Endothelial cell of umbilical vein (primary cell): ENCODE measurements around the gene MTA2. TPM values are rescaled to one million over a fixed set of nuclear protein-coding genes. Genes with fewer than 3 reads are reported as not detected.

Experiments
- BruUV-seq: library from RNA; stranded (reverse); fragments of 400-500 nt; replicated peaks from 2 replicates; lab custom pipeline; 2021; lab: Mats Ljungman, UMichigan
- CTCF ChIA-PET: fragments of 300-600, 350-600 bp; sonication (Branson Sonifier 250); formaldehyde crosslinking; loops from one replicate; lab custom pipeline; 2021; ENCODE audit warnings: antibody characterized with exemption, inconsistent platforms; lab: Charles Lee
- POLR2A ChIA-PET: fragments of 300-600, 350-600 bp; sonication (Branson Sonifier 250); formaldehyde crosslinking; loops from one replicate; lab custom pipeline; 2021; ENCODE audit warnings: antibody characterized with exemption, inconsistent platforms; lab: Charles Lee
- DNase-seq: peaks from one replicate; pipeline ENCODE4 v3.0.0-alpha.2; 2011; ENCODE audit warnings: low read depth, low spot score
- FAIRE-seq: peaks from 2 replicates; lab custom pipeline; 2011; peaks lifted over from hg19 to GRCh38; lab: Jason Lieb, UNC
- H2AFZ ChIP-seq: 2 replicates; pipeline ENCODE4 v1.6.0; 2012; ENCODE audit warnings: low read depth, low read length, control low read depth, inconsistent platforms
- H3K27ac ChIP-seq: 2 replicates; pipeline ENCODE4 v1.5.1; 2011; ENCODE audit warnings: low read depth, mild to moderate bottlenecking, control low read depth, low read length, moderate library complexity; ENCODE audit not compliant: insufficient read depth
- H3K27me3 ChIP-seq, 2 experiments: 2 replicates each; pipeline versions ENCODE4 v1.6.0 to v1.6.1; 2011; ENCODE audit warnings: low read length in 2 of 2, mixed read lengths in 1 of 2; ENCODE audit not compliant: control insufficient read depth in 2 of 2, insufficient read depth in 2 of 2
- H3K36me3 ChIP-seq, 2 experiments: 2 replicates in 1 of 2; 3 replicates in 1 of 2; pipeline ENCODE4 v1.5.1; 2011; ENCODE audit warnings: low read length in 2 of 2, mild to moderate bottlenecking in 1 of 2, moderate library complexity in 1 of 2; ENCODE audit not compliant: control insufficient read depth in 2 of 2, insufficient read depth in 2 of 2; ENCODE audit errors: extremely low read depth in 1 of 2
- H3K4me1 ChIP-seq: 3 replicates; pipeline ENCODE4 v1.5.1; 2011; ENCODE audit warnings: mild to moderate bottlenecking, low read length; ENCODE audit not compliant: control insufficient read depth, insufficient read depth; ENCODE audit errors: extremely low read depth
- H3K4me2 ChIP-seq: 2 replicates; pipeline ENCODE4 v1.6.1; 2011; ENCODE audit warnings: low read length, control low read depth, mixed read lengths; ENCODE audit not compliant: insufficient read depth
- H3K4me3 ChIP-seq, 3 experiments: fragments of 200-600 bp in 1 of 3; sonication (generic), shearing (Covaris generic) in 1 of 3; replicated peaks in 1 of 3; 2 replicates each; pipeline ENCODE4 v1.5.1; 2011 to 2016; ENCODE audit warnings: control low read depth in 3 of 3, low read length in 3 of 3, mild to moderate bottlenecking in 2 of 3, inconsistent platforms in 1 of 3, low read depth in 1 of 3, moderate library complexity in 1 of 3; ENCODE audit not compliant: insufficient read depth in 1 of 3
- H3K79me2 ChIP-seq: 2 replicates; pipeline ENCODE4 v1.6.0; 2012; ENCODE audit warnings: low read length, inconsistent platforms; ENCODE audit not compliant: control insufficient read depth, insufficient read depth
- H3K9ac ChIP-seq: replicated peaks from 2 replicates; pipeline ENCODE3; 2011; ENCODE audit warnings: low read length, control low read depth; ENCODE audit not compliant: insufficient read depth; ENCODE audit errors: extremely low read depth
- H3K9me1 ChIP-seq: replicated peaks from 3 replicates; pipeline ENCODE4 v1.6.0; 2011; ENCODE audit warnings: mild to moderate bottlenecking, low read length; ENCODE audit not compliant: control insufficient read depth, insufficient read depth; ENCODE audit errors: extremely low read depth
- H3K9me3 ChIP-seq: replicated peaks from 2 replicates; pipeline ENCODE4 v1.5.1; 2012; ENCODE audit warnings: low read length, inconsistent platforms; ENCODE audit not compliant: control insufficient read depth, insufficient read depth
- H4K20me1 ChIP-seq: replicated peaks from 2 replicates; pipeline ENCODE3; 2011; ENCODE audit warnings: mild to moderate bottlenecking, low read length; ENCODE audit not compliant: control insufficient read depth, insufficient read depth; ENCODE audit errors: extremely low read depth
- FOS ChIP-seq: IDR thresholded peaks from 2 replicates; pipeline ENCODE4 v1.6.1; 2011; ENCODE audit warnings: mild to moderate bottlenecking, low read length, moderate library complexity, borderline replicate concordance; ENCODE audit not compliant: insufficient read depth
- GATA2 ChIP-seq: IDR thresholded peaks from 2 replicates; pipeline ENCODE4 v1.7.0; 2011; ENCODE audit warnings: low read depth, mild to moderate bottlenecking, moderate library complexity, mixed read lengths, low read length; ENCODE audit not compliant: insufficient read length, insufficient read depth
- JUN ChIP-seq: IDR thresholded peaks from 2 replicates; pipeline ENCODE4 v1.6.1; 2011; ENCODE audit warnings: borderline replicate concordance, low read depth; ENCODE audit not compliant: insufficient read length, insufficient read depth
- POLR2A ChIP-seq: IDR thresholded peaks from 2 replicates; pipeline ENCODE4 v1.6.1; 2012; ENCODE audit warnings: low read depth, mild to moderate bottlenecking, control low read depth, low read length
- dilution Hi-C: fragments of 300-500 bp; cut with MboI; formaldehyde crosslinking; loops from one replicate; pipeline ENCODE4 v1.15.0; 2019; ENCODE audit warnings: low sequenced_read_pairs; ENCODE audit not compliant: extremely low pct_ligation_motif_present
- intact Hi-C: fragments of 100-400 bp; cut with micrococcal nuclease; formaldehyde crosslinking; loops from one replicate; pipeline ENCODE4 v1.10.0; 2022
- polyA plus RNA-seq, 4 experiments: library from polyadenylated mRNA; depleted of rRNA in 3 of 4; stranded (reverse) in 3 of 4; unstranded in 1 of 4; fragments of >200 nt; gene quantifications; 2 replicates each; pipeline versions ENCODE4 v1.2.1 to v1.2.3, GENCODE V29; 2011 to 2012; ENCODE audit warnings: missing spikeins in 1 of 4
- total RNA-seq: library from RNA; stranded (reverse); gene quantifications from 2 replicates; pipeline ENCODE4 v1.2.3, GENCODE V29; 2021

Gene MTA2
- total and polyA plus RNA-seq, 2 donors (not counting 3 experiments of a cell fraction or from before 2014, with no cell fraction given), result 40.4 to 166 TPM

DNA sequence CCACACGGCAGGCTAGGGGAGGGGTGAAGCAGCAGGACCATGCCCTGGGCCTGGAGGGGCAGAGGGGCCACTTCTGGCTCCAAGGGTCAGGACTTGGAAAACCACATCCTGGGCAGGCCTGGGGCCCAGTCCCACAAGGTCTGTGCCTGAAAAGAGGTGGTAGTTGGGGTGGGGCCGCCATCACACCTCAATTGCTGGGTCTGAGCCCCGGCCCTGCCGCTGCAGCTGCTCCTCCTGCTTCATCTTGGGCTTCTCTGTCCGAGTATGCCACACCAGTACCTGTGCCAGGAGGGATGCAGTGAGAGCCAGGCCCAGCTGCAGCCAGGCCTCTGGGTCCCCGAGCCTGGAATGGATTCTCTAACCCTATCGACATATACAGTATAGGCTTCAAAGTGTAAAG lies 13.9 kb upstream of the MTA2 start:
- FAIRE-seq, result no peak
- Histone ChIP-seq H3K27ac (no peak overlapping the region), H3K79me2 (peaks cover 12% of the 10 kb centered on the region), H3K4me3 (no peak overlapping the region), H3K9me3 (no peaks in the 10 kb centered on the region), H2AFZ (no peak overlapping the region), H3K9ac (no peak overlapping the region), H3K9me1 (no peaks in the 10 kb centered on the region), H3K4me2 (no peak overlapping the region), H3K36me3 (peaks cover 0 to 6% of the 10 kb centered on the region in 2 experiments), H3K27me3 (no peaks in the 10 kb centered on the region), H4K20me1 (no peaks in the 10 kb centered on the region), H3K4me1 (peaks cover 19% of the 10 kb centered on the region)
- ChIA-PET CTCF (no interaction called here), POLR2A (no interaction called here)
- DNase-seq, result no peak
- no TSS peak for BruUV-seq
- dilution Hi-C loops (no loop called here), intact Hi-C loops (no loop called here)
- no peak for TF ChIP-seq GATA2

DNA sequence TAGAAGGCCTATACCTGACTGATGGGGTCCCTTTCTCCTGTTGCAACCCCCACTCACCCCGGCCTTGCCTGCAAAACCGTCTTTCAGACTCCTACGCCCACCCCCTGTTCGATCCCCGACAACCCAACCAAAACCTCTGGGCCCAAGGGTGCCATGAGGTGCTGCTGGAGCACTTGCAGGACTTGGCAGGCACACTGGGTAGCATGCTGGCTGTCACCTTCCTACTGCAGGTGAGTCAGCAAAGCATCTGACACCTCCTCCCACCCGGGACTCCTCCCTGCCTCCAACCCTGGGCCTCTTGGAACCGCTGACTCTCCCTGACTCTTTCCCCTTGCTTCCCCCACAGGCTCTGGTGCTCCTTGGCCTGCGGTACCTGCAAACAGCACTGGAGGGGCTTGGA lies 12.6 kb upstream of the MTA2 start:
- dilution Hi-C loops (no loop called here), intact Hi-C loops (loop anchor here (5.0 kb wide), 1 partner anchor 217 kb away; no protein-coding TSS in a partner anchor)
- Histone ChIP-seq H3K4me3 (no peak overlapping the region), H3K9me1 (no peaks in the 10 kb centered on the region), H3K4me1 (peaks cover 22% of the 10 kb centered on the region), H4K20me1 (no peaks in the 10 kb centered on the region), H2AFZ (no peak overlapping the region), H3K79me2 (peaks cover 14% of the 10 kb centered on the region), H3K36me3 (peaks cover 0 to 6% of the 10 kb centered on the region in 2 experiments), H3K27me3 (no peaks in the 10 kb centered on the region), H3K4me2 (no peak overlapping the region), H3K9me3 (no peaks in the 10 kb centered on the region), H3K9ac (no peak overlapping the region), H3K27ac (no peak overlapping the region)
- POLR2A ChIA-PET, result no interaction called here
- TF ChIP-seq JUN (no peak), POLR2A (no peak), FOS (no peak)
- CTCF ChIA-PET, result interaction anchor here (5.7 kb wide), 1 partner anchor 21 kb away, joined by 48 read pairs; the partner anchor contains the start of gene TUT1
- FAIRE-seq, result no peak
- no TSS peak for BruUV-seq
- DNase-seq, result no peak
